GM18858 (cell line): Measurements from ENCODE around the gene SMIM32.

Experiments
- ATAC-seq: cut with Tn5 transposase; IDR thresholded peaks from one replicate; pipeline ENCODE4 v1.9.1; 2021; ENCODE audit not compliant: unreplicated experiment

Gene SMIM32

GRCh38 chr5:136208916-136209315 lies 16.0 kb upstream of the SMIM32 start:
- no peak for ATAC-seq

GRCh38 chr5:136207631-136208030 lies 14.7 kb upstream of the SMIM32 start:
- ATAC-seq: no peak

- ATAC-seq: no peak
These were observed 13.4 kb upstream of the SMIM32 start for GRCh38 chr5:136206361-136206760.

GRCh38 chr5:136205941-136206340 lies 13.0 kb upstream of the SMIM32 start:
- ATAC-seq: no peak

- no peak for ATAC-seq
These were observed 12.2 kb upstream of the SMIM32 start for GRCh38 chr5:136205061-136205702.

GRCh38 chr5:136203303-136203922 lies 10.5 kb upstream of the SMIM32 start:
- no peak for ATAC-seq

GRCh38 chr5:136202469-136203205 lies 9.7 kb upstream of the SMIM32 start:
- ATAC-seq: no peak

GRCh38 chr5:136201870-136202269 lies 8.9 kb upstream of the SMIM32 start:
- ATAC-seq: no peak

GRCh38 chr5:136200761-136201160 lies 7.8 kb upstream of the SMIM32 start:
- no peak for ATAC-seq

GRCh38 chr5:136200130-136200529 lies 7.2 kb upstream of the SMIM32 start:
- ATAC-seq: no peak

GRCh38 chr5:136199408-136199807 lies 6.4 kb upstream of the SMIM32 start:
- no peak for ATAC-seq

- ATAC-seq: no peak
These were observed 5.5 kb upstream of the SMIM32 start for GRCh38 chr5:136198453-136198852.

GRCh38 chr5:136197462-136198142 lies 4.6 kb upstream of the SMIM32 start:
- ATAC-seq: no peak

- ATAC-seq: no peak
These were observed 3.2 kb upstream of the SMIM32 start for GRCh38 chr5:136195971-136196820.

GRCh38 chr5:136194576-136194975 lies 1.6 kb upstream of the SMIM32 start:
- ATAC-seq: no peak

- no peak for ATAC-seq
These were observed 467 bp upstream of the SMIM32 start for GRCh38 chr5:136193322-136193935.

- ATAC-seq: no peak
These were observed 892 bp downstream of the SMIM32 start for GRCh38 chr5:136192015-136192525.

- no peak for ATAC-seq
These were observed 1.5 kb downstream of the SMIM32 start for GRCh38 chr5:136191304-136192014.

- no peak for ATAC-seq
These were observed 2.1 kb downstream of the SMIM32 start for GRCh38 chr5:136190904-136191303.
